ENCODE data around the gene SLC25A13. TPM values are rescaled to one million over a fixed set of nuclear protein-coding genes. Genes with fewer than 3 reads are reported as not detected.
"Not testable (repeated sequence)": the region's sequence is repeated elsewhere in the genome, so short reads cannot be mapped to it uniquely, and the experiment has no call there.

SLC25A13 gene, protein sequence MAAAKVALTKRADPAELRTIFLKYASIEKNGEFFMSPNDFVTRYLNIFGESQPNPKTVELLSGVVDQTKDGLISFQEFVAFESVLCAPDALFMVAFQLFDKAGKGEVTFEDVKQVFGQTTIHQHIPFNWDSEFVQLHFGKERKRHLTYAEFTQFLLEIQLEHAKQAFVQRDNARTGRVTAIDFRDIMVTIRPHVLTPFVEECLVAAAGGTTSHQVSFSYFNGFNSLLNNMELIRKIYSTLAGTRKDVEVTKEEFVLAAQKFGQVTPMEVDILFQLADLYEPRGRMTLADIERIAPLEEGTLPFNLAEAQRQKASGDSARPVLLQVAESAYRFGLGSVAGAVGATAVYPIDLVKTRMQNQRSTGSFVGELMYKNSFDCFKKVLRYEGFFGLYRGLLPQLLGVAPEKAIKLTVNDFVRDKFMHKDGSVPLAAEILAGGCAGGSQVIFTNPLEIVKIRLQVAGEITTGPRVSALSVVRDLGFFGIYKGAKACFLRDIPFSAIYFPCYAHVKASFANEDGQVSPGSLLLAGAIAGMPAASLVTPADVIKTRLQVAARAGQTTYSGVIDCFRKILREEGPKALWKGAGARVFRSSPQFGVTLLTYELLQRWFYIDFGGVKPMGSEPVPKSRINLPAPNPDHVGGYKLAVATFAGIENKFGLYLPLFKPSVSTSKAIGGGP
- polyA plus RNA-seq (2013, experiment 1 of 2), result 30.3 TPM
- 31.1 TPM for polyA plus RNA-seq (2013, experiment 2 of 2)

DNA sequence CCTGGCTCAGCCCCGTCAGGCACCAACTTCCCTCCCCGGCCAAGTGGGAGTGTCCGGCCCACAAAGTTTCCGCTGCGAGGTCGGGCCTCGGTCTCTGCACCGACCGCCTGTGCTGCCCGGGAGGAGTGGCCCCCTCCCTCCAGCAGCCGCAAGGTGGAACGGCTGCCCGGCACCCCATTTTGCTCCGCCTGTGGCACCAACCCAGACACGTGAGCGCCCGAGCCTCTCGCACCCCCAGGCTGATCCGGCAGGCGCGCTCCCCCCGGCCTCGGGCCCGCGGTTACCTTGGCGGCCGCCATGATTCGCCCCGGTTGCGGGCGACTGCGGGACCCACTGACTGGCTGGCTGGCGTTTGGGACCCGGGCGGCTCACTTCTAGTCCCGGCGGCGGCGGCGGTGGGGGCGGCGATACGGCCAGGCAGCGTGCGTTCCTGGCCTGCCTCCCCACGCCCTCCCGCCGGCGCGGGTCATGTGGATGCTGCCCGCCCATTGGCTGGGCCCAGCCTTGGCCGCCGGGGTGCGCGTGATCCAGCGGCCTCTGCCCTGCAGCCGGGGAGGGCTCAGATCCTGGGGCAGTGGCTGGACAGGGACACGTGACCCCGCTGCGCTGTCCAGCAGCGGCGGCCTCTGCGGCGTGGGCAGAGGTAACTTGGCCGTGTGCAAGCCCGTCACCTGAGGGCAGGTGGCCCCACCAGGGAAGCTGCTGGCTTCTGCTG, at the start of gene SLC25A13:
Gene SLC25A13, minus strand, starts transcription at position 441 of the 715 bp plus-strand sequence. Its CDS starts 142 bp downstream, at position 299.
- Histone ChIP-seq H2BK120ac (ENCODE audit: low read depth, low read length) (peak within 1 kb of the TSS; percentile 77), H3K4me1 (ENCODE audit: control insufficient read depth in 2 of 2, insufficient read depth in 1 of 2, low read depth in 1 of 2, low read length in 2 of 2) (peaks cover 0 to 3% of the 10 kb centered on the region in 2 donors), H3K4me3 (ENCODE audit: low read length in 2 of 2) (peak within 1 kb of the TSS; percentile 79 to 94), H2BK15ac (ENCODE audit: low read length) (peak within 1 kb of the TSS; percentile 66), H2BK12ac (ENCODE audit: low read length) (peak within 1 kb of the TSS; percentile 84), H2AFZ (ENCODE audit: low read length) (peak within 1 kb of the TSS; percentile 91), H3K14ac (ENCODE audit: low read length) (peak within 1 kb of the TSS; percentile 85), H3K36me3 (replicated peaks in 1 of 2; ENCODE audit: control insufficient read depth in 2 of 2, insufficient read depth in 2 of 2, low read length in 2 of 2) (peaks cover 0 to 3% of the 10 kb centered on the region in 2 donors), H3K79me1 (ENCODE audit: low read depth, low read length) (no peaks in the 10 kb centered on the region), H2BK5ac (ENCODE audit: low read length) (peak within 1 kb of the TSS; percentile 99), H3K9ac (ENCODE audit: low read depth, low read length, poor library complexity) (peak within 1 kb of the TSS; percentile 98), H3K9me3 (replicated peaks in 1 of 2; ENCODE audit: control insufficient read depth in 2 of 2, insufficient read depth in 1 of 2, low read depth in 1 of 2, low read length in 2 of 2) (no peaks in the 10 kb centered on the region), H3K4me2 (ENCODE audit: insufficient read depth, low read length, poor library complexity, severe bottlenecking) (peak within 1 kb of the TSS; percentile 74), H3K27ac (replicated peaks; ENCODE audit: low read length) (peak within 1 kb of the TSS; percentile 93), H4K91ac (ENCODE audit: low read depth, low read length, poor library complexity) (peak within 1 kb of the TSS; percentile 94), H3K18ac (ENCODE audit: low read length) (peak within 1 kb of the TSS; percentile 99), H3K27me3 (ENCODE audit: control insufficient read depth in 3 of 3, insufficient read depth in 3 of 3, low read depth in 1 of 3, low read length in 3 of 3) (no peaks in the 10 kb centered on the region), H3K23ac (ENCODE audit: low read depth, low read length, poor library complexity) (peak within 1 kb of the TSS; percentile 95), H4K8ac (ENCODE audit: low read depth, low read length) (no peak within 1 kb of the TSS), H3K4ac (ENCODE audit: low read length) (peak within 1 kb of the TSS; percentile 31), H2AK5ac (ENCODE audit: low read depth, low read length) (peak within 1 kb of the TSS; percentile 98)
- WGBS, 2 donors (ENCODE audit: extremely low coverage in 2 of 2, insufficient read length in 2 of 2, insufficient replicate concordance in 1 of 2), result no CpG with 5 or more reads among the region's 66 CpGs
- peak; percentile 83 for DNase-seq (ENCODE audit: low spot score)

DNA sequence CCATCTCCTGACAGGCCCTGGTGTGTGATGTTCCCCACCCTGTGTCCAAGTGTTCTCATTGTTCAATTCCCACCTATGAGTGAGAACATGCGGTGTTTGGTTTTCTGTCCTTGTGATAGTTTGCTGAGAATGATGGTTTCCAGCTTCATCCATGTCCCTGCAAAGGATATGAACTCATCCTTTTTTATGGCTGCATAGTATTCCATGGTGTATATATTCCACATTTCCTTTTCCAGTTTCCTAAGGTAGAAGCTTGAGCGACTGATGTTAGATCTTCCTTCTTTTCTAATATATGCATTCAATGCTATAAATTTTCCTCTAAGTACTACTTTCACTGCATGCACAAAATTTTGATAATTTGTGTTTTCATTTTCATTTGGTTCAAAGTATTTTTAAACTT, 44.0 kb upstream of the SLC25A13 start:
- H2BK12ac ChIP-seq (ENCODE audit: low read length); H3K4me1 ChIP-seq (ENCODE audit: control insufficient read depth in 2 of 2, insufficient read depth in 1 of 2, low read depth in 1 of 2, low read length in 2 of 2); H2BK15ac ChIP-seq (ENCODE audit: low read length); H3K36me3 ChIP-seq (replicated peaks in 1 of 2; ENCODE audit: control insufficient read depth in 2 of 2, insufficient read depth in 2 of 2, low read length in 2 of 2); H4K91ac ChIP-seq (ENCODE audit: low read depth, low read length, poor library complexity); H3K9ac ChIP-seq (ENCODE audit: low read depth, low read length, poor library complexity); H3K14ac ChIP-seq (ENCODE audit: low read length); H3K4ac ChIP-seq (ENCODE audit: low read length); H4K8ac ChIP-seq (ENCODE audit: low read depth, low read length); H2AK5ac ChIP-seq (ENCODE audit: low read depth, low read length); DNase-seq (ENCODE audit: low spot score); H3K4me2 ChIP-seq (ENCODE audit: insufficient read depth, low read length, poor library complexity, severe bottlenecking); H3K27ac ChIP-seq (replicated peaks; ENCODE audit: low read length); H3K27me3 ChIP-seq (ENCODE audit: control insufficient read depth in 3 of 3, insufficient read depth in 3 of 3, low read depth in 1 of 3, low read length in 3 of 3); H3K4me3 ChIP-seq (ENCODE audit: low read length in 2 of 2); H3K18ac ChIP-seq (ENCODE audit: low read length); H2BK120ac ChIP-seq (ENCODE audit: low read depth, low read length); H2BK5ac ChIP-seq (ENCODE audit: low read length); H2AFZ ChIP-seq (ENCODE audit: low read length); H3K79me1 ChIP-seq (ENCODE audit: low read depth, low read length); H3K23ac ChIP-seq (ENCODE audit: low read depth, low read length, poor library complexity); H3K9me3 ChIP-seq (replicated peaks in 1 of 2; ENCODE audit: control insufficient read depth in 2 of 2, insufficient read depth in 1 of 2, low read depth in 1 of 2, low read length in 2 of 2): not testable (repeated sequence)
- WGBS, 2 donors (ENCODE audit: extremely low coverage in 2 of 2, insufficient read length in 2 of 2, insufficient replicate concordance in 1 of 2), result no CpG with 5 or more reads among the region's 2 CpGs

DNA sequence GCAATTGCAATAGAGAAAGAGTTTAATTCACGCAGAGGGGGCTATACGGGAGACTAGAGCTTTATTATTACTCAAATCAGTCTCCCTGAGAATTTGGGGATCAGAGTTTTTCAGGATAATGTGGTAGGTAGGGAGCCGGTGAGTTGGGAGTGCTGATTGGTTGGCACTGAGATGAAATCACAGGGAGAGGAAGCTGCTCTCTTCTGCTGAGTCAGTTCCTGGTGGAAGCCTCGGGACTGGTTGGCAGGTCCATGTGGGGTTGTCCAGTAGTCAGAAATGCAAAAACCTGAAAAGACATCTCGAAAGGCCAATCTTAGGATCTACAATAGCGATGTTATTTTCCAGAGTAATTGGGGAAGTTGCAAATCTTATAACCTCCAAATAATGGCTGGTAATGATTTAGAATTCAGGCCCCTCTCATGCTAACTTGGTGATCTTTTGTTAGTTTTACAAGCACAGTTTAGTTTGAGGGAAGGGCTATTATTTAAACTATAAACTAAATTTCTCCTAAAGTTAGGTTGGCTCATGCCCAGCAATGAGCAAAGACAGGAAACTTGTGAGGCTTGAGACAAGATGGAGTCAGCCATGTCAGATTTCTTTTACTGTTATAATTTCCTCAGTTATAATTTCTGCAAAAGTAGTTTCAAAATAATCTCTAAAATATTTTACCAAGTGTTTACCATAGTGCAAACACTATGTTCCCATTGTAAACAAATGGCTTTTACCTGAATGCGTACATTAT, 39.4 kb upstream of the SLC25A13 start:
- H2BK5ac ChIP-seq (ENCODE audit: low read length), result no peak overlapping the region
- no peak overlapping the region for H2BK12ac ChIP-seq (ENCODE audit: low read length)
- H3K79me1 ChIP-seq (ENCODE audit: low read depth, low read length), result no peaks in the 10 kb centered on the region
- DNase-seq (ENCODE audit: low spot score), result no peak
- WGBS, 2 donors (ENCODE audit: extremely low coverage in 2 of 2, insufficient read length in 2 of 2, insufficient replicate concordance in 1 of 2), result no CpG with 5 or more reads among the region's 7 CpGs
- H4K8ac ChIP-seq (ENCODE audit: low read depth, low read length), result no peak overlapping the region
- no peak overlapping the region for H2BK120ac ChIP-seq (ENCODE audit: low read depth, low read length)
- no peak overlapping the region for H2BK15ac ChIP-seq (ENCODE audit: low read length)
- H3K9ac ChIP-seq (ENCODE audit: low read depth, low read length, poor library complexity), result no peak overlapping the region
- H3K4me3 ChIP-seq (ENCODE audit: low read length in 2 of 2), result no peak overlapping the region
- no peak overlapping the region for H3K4ac ChIP-seq (ENCODE audit: low read length)
- H3K36me3 ChIP-seq (replicated peaks in 1 of 2; ENCODE audit: control insufficient read depth in 2 of 2, insufficient read depth in 2 of 2, low read length in 2 of 2), result no peaks in the 10 kb centered on the region
- no peak overlapping the region for H2AK5ac ChIP-seq (ENCODE audit: low read depth, low read length)
- no peaks in the 10 kb centered on the region for H3K27me3 ChIP-seq (ENCODE audit: control insufficient read depth in 3 of 3, insufficient read depth in 3 of 3, low read depth in 1 of 3, low read length in 3 of 3)
- H3K4me1 ChIP-seq (ENCODE audit: control insufficient read depth in 2 of 2, insufficient read depth in 1 of 2, low read depth in 1 of 2, low read length in 2 of 2), result no peaks in the 10 kb centered on the region
- no peak overlapping the region for H3K23ac ChIP-seq (ENCODE audit: low read depth, low read length, poor library complexity)
- no peak overlapping the region for H3K4me2 ChIP-seq (ENCODE audit: insufficient read depth, low read length, poor library complexity, severe bottlenecking)
- H3K27ac ChIP-seq (replicated peaks; ENCODE audit: low read length), result no peak overlapping the region
- no peak overlapping the region for H3K14ac ChIP-seq (ENCODE audit: low read length)
- no peak overlapping the region for H2AFZ ChIP-seq (ENCODE audit: low read length)
- no peaks in the 10 kb centered on the region for H3K9me3 ChIP-seq (replicated peaks in 1 of 2; ENCODE audit: control insufficient read depth in 2 of 2, insufficient read depth in 1 of 2, low read depth in 1 of 2, low read length in 2 of 2)
- H3K18ac ChIP-seq (ENCODE audit: low read length), result no peak overlapping the region
- no peak overlapping the region for H4K91ac ChIP-seq (ENCODE audit: low read depth, low read length, poor library complexity)
